Measurements from ENCODE around the gene KCTD1.

GRCh38 chr18:26462355-26462754 is 86.0 kb downstream of the KCTD1 start:
- TF ChIP-seq, protein P1, sequence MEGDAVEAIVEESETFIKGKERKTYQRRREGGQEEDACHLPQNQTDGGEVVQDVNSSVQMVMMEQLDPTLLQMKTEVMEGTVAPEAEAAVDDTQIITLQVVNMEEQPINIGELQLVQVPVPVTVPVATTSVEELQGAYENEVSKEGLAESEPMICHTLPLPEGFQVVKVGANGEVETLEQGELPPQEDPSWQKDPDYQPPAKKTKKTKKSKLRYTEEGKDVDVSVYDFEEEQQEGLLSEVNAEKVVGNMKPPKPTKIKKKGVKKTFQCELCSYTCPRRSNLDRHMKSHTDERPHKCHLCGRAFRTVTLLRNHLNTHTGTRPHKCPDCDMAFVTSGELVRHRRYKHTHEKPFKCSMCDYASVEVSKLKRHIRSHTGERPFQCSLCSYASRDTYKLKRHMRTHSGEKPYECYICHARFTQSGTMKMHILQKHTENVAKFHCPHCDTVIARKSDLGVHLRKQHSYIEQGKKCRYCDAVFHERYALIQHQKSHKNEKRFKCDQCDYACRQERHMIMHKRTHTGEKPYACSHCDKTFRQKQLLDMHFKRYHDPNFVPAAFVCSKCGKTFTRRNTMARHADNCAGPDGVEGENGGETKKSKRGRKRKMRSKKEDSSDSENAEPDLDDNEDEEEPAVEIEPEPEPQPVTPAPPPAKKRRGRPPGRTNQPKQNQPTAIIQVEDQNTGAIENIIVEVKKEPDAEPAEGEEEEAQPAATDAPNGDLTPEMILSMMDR (conservative IDR thresholded peaks at IDR 0.05) = no peak
- no peak for TF ChIP-seq ZFX (IDR thresholded peaks at IDR 0.05)
